ENCODE data around the gene PLXNA4. TPM values are rescaled to one million over a fixed set of nuclear protein-coding genes. Genes with fewer than 3 reads are reported as not detected.

PLXNA4 gene
- total RNA-seq, 1 donor from 2014 or later = 21.7 TPM

- Mint-ChIP-seq H3K4me3 (no peak overlapping the region), H3K27ac (ENCODE audit: unreplicated experiment) (peak overlapping the region; percentile 68), H3K27me3 (ENCODE audit: low read depth) (no peaks in the 10 kb centered on the region), H3K36me3 (ENCODE audit: low read depth) (peaks cover 3% of the 10 kb centered on the region), H3K9me3 (no peaks in the 10 kb centered on the region), H3K4me1 (peaks cover 8% of the 10 kb centered on the region)
- TF ChIP-seq CTCF (conservative IDR thresholded peaks at IDR 0.05) = no peak
- DNase-seq (ENCODE audit: low read depth, low spot score) = no peak
These were observed 373.2 kb downstream of the PLXNA4 start for GRCh38 chr7:132203021-132203420.

- DNase-seq (ENCODE audit: low read depth, low spot score) = no peak
- H3K27ac Mint-ChIP-seq (ENCODE audit: unreplicated experiment) = no peak overlapping the region
- H3K27me3 Mint-ChIP-seq (ENCODE audit: low read depth) = no peaks in the 10 kb centered on the region
- no peak for TF ChIP-seq CTCF (conservative IDR thresholded peaks at IDR 0.05)
- H3K4me3 Mint-ChIP-seq = no peak overlapping the region
- peaks cover 3% of the 10 kb centered on the region for H3K36me3 Mint-ChIP-seq (ENCODE audit: low read depth)
- no peaks in the 10 kb centered on the region for H3K9me3 Mint-ChIP-seq
- peaks cover 6% of the 10 kb centered on the region for H3K4me1 Mint-ChIP-seq
These were observed 373.7 kb downstream of the PLXNA4 start for GRCh38 chr7:132202541-132202940.

DNA sequence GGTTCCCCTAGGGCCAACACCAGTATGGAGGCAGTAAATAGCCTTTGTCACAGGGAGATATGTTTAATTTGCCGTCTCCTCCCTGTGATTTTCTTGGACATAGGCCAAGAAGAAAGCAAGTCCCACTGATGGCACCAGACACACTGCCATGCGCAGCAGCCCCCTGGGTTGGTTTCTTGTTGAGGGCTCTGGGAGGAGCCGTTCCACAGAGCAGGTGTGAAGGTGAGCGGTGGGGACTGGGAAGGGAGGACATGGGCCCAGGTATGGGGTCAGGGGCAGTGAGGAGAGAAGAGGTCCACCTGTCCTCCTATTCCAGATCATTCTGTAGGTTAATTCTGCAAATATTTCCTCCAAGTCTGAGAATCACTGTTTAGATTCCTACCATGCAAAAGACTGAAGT is 376.1 kb downstream of the PLXNA4 start:
- Mint-ChIP-seq H3K27me3 (ENCODE audit: low read depth) (no peaks in the 10 kb centered on the region), H3K4me1 (no peaks in the 10 kb centered on the region), H3K4me3 (no peak overlapping the region), H3K9me3 (no peaks in the 10 kb centered on the region), H3K27ac (ENCODE audit: unreplicated experiment) (no peak overlapping the region), H3K36me3 (ENCODE audit: low read depth) (peaks cover 3% of the 10 kb centered on the region)
- no peak for DNase-seq (ENCODE audit: low read depth, low spot score)
- no peak for TF ChIP-seq CTCF (conservative IDR thresholded peaks at IDR 0.05)

- no peaks in the 10 kb centered on the region for H3K9me3 Mint-ChIP-seq
- DNase-seq (ENCODE audit: low read depth, low spot score) = no peak
These were observed 376.6 kb downstream of the PLXNA4 start for GRCh38 chr7:132199626-132200025.

DNA sequence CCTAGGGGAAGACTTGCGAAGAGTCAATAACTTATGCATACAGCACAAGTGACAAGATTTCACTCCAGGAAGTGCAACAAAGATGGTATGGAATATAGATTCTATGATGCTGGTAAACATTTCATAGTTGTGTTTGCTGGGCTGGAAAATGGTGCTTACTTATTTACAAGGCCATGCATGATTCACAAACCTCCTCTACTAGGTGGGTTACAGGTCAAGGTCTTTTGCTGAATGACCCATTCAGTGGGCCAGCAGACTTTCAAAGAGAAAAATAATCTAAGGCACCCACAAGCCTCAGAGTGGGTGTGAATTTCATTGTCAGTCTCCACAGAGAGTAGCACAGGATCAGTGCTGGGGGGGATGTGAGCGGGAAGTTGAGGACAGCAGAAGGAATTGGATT is 378.5 kb downstream of the PLXNA4 start:
- H3K27ac Mint-ChIP-seq (ENCODE audit: unreplicated experiment) = no peak overlapping the region
- no peak overlapping the region for H3K4me3 Mint-ChIP-seq
- DNase-seq (ENCODE audit: low read depth, low spot score) = no peak
- H3K27me3 Mint-ChIP-seq (ENCODE audit: low read depth) = no peaks in the 10 kb centered on the region
- no peaks in the 10 kb centered on the region for H3K9me3 Mint-ChIP-seq
- H3K4me1 Mint-ChIP-seq = no peaks in the 10 kb centered on the region
- TF ChIP-seq CTCF (conservative IDR thresholded peaks at IDR 0.05) = no peak
- peaks cover 3% of the 10 kb centered on the region for H3K36me3 Mint-ChIP-seq (ENCODE audit: low read depth)

More at GRCh38 chr7:132199626-132200025, 376.6 kb downstream of the PLXNA4 start:
- TF ChIP-seq CTCF (conservative IDR thresholded peaks at IDR 0.05) = no peak
- no peaks in the 10 kb centered on the region for H3K4me1 Mint-ChIP-seq
- no peak overlapping the region for H3K4me3 Mint-ChIP-seq
- no peaks in the 10 kb centered on the region for H3K27me3 Mint-ChIP-seq (ENCODE audit: low read depth)
- H3K27ac Mint-ChIP-seq (ENCODE audit: unreplicated experiment) = no peak overlapping the region
- H3K36me3 Mint-ChIP-seq (ENCODE audit: low read depth) = peaks cover 3% of the 10 kb centered on the region

- H3K27ac Mint-ChIP-seq (ENCODE audit: unreplicated experiment) = no peak overlapping the region
- no peak for DNase-seq (ENCODE audit: low read depth, low spot score)
- TF ChIP-seq CTCF (conservative IDR thresholded peaks at IDR 0.05) = no peak
- H3K36me3 Mint-ChIP-seq (ENCODE audit: low read depth) = peaks cover under 1% of the 10 kb centered on the region
- no peaks in the 10 kb centered on the region for H3K9me3 Mint-ChIP-seq
- H3K4me1 Mint-ChIP-seq = no peaks in the 10 kb centered on the region
- no peaks in the 10 kb centered on the region for H3K27me3 Mint-ChIP-seq (ENCODE audit: low read depth)
- H3K4me3 Mint-ChIP-seq = no peak overlapping the region
These were observed 382.4 kb downstream of the PLXNA4 start for GRCh38 chr7:132193898-132194297.
